T-helper 2 cell (primary cell): ENCODE measurements around the gene ARMC9.
A peak's percentile ranks its signal among the peaks of the same experiment; 100 is the strongest.
"Not testable (repeated sequence)": the region's sequence is repeated elsewhere in the genome, so short reads cannot be mapped to it uniquely, and the experiment has no call there.

Experiments
- DNase-seq, 5 experiments: peaks; one replicate each; pipeline versions ENCODE4 v3.0.0 to v3.0.0-alpha.2; 2012 to 2022

ARMC9 gene

DNA sequence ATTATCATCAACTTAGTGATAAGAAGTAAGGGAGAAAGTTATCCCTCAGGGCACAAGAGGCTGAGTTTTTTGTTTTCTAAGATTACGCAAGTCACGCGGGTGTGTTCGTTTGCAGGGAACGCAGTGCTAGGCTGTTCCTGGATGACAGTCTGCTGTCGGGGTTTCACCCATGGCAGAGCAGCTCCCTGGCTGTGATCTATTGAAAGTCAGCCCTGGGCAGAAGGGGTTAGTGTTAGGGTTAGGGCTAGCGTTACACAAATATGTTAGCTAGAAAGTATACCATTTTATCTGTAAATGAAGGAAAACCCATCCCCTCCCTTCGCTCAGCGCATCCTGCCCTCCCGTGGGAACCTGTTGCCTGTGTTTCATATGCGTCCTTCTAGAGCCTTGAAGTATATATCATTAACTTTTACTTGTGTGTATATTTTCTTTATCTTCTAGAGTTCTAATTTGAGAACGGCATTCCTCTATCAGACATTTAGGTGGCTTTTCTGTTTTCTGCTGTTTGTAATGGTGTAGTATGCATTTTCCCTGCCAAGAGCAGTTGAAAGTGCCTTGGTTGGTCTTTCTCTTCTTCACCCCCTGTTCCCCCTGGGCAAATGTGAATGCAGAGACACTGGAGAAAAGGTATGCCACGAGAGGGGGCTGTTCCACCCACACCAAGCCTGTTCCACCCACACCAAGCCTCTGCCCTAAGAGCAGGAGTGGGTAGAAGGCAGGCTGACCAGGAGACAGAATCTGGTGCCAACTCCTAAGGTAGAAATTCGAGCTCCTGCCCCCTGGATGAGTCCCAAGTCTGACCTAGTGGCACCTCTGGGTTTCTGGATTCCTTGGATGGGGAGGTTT is 47.0 kb downstream of the ARMC9 start:
- peak in 1 of 5 experiments; percentile 13 for DNase-seq

DNA sequence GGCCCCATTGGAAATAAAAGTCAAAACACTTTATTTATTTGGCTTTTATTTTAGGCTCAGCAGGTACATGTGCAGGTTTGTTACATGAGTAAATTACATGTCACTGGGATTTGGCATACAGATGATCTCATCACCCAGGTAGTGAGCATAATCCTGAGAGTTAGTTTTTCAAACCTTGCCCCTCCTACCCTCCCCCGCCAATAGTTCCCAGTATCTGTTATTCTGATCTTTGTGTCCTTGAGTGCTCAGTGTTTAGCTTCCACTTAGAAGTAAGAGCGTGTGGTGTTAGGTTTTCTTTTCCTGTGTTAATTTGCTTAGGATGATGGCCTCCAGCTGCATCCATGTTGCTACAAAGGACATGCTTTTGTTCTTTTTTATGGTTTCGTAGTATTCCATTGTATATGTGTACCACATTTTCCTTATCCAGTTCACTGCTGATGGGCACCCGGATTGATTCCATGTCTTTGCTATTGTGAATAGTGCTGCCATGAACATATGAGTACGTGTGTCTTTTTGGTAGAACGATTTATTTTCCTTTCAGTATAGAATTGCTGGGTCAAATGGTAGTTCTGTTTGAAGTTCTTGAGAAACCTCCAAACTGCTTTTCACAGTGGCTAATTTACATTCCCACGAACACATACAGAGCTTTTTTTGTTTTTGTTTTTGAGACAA is 47.9 kb downstream of the ARMC9 start:
- DNase-seq: no peak

DNA sequence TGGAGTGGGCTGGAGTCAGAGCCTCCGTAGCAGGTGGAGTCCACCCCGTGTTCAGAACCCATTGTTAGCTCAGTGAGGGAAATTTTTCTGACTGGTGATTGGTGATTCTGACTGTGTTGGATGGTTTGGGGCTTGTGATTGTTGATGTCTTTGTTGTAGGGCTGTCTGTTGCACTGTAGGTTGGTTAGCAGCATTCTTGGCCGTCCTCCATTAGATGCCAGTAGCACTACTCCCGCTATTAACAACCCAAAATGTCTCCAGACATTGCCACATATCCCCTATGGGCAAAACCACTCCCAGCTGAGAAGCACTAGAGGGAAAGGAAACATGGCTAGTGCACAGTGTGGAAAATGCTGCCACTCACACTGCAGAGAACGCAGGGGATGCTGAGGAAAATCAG is 51.7 kb downstream of the ARMC9 start:
- DNase-seq: no peak

DNA sequence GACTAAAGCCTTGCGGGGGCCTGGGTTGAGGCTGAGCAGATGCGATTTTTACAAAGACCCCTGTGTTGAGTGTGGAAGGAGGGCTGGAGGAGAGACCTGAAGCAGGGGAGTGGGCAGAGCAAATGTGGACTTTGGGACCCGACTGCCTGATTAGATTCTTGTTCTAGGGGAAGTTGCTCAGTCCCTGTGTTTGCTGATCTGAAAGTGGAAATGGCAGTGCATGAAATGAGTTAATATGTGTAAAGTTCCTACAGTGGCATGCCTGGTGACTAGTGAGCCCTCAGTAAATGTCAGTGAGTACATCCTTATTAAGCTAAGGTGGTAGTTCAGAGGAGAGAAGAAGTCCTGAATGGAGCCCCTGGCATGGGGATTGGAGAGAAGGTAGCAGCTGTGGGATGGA is 52.3 kb downstream of the ARMC9 start:
- no peak for DNase-seq

DNA sequence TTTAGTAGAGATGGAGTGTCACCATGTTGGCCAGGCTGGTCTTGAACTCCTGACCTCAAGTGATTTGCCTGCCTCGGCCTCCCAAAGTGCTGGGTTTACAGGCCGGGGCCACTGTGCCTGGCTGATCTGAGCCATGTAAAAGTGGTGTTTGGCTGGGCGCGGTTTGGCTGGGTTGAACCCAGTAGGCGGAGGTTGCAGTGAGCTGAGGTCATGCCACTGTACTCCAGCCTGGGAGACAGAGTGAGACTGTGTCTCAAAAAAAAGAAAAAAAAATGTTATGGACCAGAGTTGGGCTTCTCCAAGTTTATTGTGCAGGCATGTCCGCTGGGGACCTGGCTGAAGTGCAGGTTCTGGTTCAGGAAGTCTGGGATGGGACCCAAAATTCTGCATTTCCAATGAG is 54.9 kb downstream of the ARMC9 start:
- not testable (repeated sequence) for DNase-seq

DNA sequence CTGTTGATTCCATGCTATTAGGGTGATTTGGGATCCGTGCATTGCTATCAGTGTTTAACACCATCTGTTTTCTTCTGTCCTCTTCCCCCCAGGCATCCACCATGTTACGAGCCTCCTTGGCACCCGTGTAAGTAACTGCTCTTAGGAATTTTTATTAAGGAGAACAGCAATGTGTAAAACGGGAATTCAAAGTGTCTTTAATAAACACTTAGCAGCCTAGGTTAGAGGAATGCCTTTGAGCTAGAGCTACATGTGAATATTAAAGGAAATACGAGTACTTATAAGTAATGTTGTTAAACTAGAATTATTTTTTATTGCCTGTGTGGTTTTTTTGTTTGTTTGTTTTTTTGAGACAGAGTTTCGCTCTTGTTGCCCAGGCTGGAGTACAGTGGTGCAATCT is 58.1 kb downstream of the ARMC9 start:
- DNase-seq: no peak

DNA sequence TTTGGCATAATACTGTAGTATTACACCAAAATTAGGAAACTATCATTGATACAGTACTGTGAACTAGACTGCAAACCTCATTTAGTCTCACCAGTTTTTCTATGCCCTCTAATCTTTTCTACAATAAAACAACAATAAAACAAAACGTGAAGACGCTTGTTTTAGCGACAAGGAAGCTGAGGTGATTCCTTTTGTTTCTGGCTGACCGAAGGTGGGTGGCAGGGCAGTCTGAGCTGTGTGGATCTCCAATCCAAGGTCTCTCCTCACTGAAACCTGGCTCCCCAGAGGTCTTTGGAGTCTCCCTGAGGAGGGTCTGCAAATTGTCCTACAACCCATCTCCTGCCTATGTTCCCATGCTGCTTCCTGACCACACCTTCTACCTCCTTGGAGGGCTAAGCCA is 59.3 kb downstream of the ARMC9 start:
- no peak for DNase-seq

DNA sequence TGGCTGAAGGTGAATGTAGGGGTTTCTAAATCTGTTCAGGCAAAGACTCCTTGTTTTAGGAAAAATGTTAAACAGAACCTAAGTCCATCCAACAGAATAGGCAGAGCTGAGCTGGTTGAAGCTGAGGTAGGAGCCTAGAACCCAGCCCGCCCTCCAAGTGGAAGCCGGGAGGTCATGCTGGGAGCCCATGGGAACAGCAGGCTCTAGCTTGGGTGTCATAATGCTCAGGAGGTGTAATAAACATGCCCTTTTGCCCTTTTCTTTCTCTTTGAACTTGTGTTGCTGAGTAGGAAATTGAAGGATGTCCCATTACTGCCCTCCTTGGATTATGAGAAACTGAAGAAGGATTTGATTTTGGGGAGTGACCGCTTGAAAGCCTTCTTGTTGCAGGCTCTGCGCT is 60.3 kb downstream of the ARMC9 start:
- DNase-seq: no peak

DNA sequence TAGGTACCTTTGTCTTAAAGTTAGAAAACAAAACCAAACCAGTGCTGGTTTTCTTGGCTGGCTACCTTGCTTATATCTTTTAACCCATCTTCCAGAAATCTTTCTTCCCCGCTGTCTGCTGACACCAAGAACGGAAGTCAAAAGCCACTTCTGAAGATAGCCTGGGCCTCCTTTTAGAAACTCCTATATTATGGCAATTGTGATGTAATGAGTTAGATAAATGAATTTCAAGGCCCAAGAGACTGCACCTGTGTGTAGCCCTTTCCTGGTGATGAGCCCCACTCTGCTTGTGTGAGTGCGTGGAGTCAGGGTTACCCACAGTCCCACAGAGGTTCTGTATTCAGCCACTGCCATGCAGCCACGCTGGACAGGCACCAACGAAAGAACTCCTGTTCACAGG is 60.7 kb downstream of the ARMC9 start:
- peak in 1 of 5 experiments; percentile 26 for DNase-seq

DNA sequence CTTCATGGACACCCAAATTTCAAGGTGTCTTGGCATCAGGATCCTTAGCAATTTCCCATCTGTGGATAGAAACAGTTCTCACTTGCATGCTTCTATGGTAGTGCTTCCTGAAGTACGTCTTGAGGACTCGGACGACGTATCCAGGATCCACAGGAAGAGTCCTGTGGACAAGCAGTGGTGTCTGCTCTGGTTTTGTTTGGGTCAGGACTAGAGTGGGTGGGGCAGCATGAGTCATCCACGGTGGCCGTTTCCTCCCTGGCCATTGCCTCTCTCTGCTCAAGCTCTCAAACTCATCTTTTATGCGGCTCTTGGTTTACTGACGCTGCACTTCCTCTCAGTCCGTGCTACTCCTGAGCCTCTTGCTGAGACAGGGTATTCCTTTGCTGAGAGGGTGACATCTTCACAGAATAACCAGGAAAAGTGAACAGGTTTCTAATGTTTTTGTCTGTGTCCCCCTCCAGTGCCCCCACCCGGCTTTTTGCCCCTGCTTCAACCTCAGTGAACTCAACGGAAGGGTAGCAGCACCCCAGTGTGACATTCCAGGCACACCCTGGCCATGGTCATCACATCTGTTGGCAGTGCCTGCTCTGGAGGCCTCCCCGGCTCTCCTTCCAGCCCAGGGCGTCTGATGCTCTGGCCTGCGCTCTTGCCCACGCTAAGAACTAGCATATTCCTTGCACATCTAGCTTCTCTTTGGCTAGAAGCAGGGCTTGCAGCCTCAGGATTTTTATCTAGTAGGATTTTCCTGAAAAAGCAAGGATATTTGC is 62.2 kb downstream of the ARMC9 start:
- DNase-seq: no peak

DNA sequence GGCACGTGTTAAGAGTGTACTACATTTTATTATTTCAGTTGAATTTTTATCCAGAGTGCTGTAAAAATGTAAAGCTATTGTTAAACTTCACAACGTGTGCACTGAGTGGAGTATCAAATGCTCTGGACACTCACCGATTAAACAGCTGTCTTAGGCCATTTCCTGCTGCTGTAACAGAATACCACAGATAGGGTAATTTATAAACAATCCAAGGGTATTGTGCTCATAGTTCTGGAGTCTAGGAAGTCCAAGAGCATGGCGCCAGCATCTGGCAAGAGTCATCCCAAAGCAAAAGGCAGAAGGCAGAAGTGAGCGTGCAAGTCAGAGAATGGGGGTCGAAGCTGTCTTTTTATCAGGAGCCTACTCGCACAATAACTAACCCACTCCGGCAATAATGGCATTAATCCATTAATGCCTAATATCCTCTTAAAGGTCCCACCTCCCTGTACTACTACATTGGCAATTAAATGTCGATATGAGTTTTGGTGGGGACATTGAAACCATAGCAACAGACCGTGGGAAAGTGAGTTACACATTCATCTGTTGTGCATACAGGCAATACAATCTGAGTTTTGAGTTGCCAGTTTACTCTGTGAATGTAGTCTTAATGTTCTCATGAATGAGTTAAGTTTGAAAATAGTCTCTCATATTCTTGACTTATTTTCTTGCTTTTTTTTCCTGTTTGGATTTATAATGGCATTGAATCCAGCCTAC is 64.8 kb downstream of the ARMC9 start:
- DNase-seq: no peak

DNA sequence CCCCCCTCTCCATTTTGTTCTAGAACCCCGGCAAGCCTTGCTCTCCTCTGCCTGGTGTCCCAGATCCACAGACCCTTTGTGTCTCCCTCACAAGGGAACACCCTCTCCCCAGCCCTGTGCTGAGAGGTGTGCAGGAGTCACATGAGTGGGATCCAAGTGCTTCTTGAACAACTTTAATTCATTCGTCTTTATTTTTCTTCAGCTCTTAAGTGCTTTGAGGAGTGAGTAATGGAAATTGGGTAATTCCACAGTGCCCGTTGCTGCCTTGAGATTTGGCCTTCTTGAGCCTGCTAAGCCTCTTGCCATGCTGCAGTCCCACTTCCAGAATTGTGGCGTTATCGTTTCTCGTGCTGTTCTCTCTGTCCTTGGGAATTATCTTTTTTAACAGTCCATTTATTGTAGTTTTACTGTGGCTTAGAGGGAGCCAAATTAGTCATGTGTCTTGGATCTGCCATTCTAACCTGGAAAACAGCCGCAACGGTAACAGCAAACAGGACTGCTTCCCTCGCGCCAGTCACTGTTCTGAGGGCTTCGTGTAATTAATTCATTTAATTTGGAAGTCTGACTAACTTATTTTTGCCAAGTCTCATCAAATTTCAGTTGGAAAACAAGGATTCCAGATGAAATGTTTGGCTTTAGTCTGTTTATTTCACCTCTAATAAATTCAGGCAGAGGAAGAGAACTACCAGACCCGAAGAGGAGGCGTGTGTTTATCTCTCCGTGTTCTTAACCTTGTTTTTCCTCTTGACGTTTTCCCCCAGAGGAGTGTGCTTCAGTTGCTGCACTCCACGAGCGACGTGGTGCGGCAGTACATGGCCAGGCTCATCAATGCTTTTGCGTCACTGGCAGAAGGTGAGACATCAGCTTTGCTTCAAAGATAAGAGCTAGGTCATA is 72.0 kb downstream of the ARMC9 start:
- DNase-seq: no peak

DNA sequence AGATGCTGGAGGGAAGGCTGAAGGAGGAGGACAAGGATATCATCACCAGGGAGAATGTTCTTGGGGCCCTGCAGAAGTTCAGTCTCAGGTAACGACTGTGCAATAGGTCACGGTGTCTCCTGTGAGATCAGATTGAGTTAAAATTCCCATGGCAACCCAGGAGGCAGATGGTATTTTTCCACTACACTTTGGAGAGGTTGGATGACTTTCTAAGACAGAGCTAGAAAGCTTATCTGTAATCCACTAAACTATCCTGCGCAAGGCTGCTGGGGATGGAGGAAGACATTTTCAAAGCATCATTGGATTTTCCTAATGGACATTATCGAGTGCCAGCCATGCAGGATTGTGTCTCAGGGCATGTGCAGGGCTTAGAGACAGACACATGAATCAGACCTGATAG is 74.6 kb downstream of the ARMC9 start:
- DNase-seq: no peak

DNA sequence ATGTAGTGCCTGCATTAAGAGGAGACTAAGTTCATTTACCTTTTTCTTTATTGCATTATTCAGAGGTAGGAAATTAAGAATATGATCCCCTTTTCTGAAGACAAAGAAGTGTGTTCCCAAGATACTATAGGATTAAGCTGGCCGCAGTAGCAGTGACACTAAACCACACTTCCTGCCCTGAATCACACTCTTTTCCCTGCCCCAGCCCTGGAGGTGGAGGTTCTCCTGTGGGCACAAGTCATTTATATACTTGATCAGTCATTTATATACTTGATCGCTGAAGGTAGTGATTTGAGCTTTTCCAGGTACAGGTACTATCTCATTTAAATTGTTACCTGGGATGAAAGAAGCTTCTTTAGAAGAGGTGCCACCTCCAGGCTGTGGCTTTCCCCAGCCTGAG is 78.6 kb downstream of the ARMC9 start:
- peak in 1 of 5 experiments; percentile 26 for DNase-seq

DNA sequence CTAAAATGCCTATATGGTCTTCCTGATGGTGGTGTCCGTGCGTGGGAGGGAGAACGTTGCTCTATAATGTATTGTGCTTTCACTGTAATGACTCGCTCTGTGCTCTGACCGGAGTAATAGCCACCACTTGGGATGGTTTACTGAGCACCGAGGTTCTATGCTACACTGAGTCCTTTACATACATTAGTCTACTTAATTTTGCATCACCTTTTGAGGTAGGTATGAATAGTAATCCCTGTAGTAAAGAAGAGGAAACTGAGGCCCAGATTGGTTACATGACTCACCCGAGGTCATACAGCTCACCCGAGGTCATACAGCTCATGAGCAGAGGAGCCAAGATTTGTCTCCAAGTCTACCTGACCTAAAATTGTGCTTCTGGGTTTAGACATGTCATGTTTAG is 79.5 kb downstream of the ARMC9 start:
- DNase-seq: no peak

DNA sequence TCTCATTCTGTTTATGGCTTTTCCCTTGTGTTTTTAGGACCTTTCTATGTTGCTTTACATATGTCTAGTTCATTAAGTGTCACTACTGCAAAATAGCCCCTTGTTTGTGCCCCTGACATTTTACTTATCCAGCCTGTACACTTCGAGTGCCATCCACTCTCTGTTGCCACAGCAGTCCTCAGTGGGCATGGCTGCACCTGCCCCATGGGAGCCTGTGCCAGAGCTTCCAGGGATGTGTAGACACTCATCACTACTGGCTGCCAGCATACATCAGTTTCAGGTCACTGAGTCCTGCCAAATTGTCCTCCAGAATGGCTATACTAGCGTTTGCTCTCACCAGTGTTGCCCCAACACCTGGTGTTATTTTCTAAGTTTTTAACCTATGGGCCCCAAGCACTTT is 80.4 kb downstream of the ARMC9 start:
- DNase-seq: no peak

DNA sequence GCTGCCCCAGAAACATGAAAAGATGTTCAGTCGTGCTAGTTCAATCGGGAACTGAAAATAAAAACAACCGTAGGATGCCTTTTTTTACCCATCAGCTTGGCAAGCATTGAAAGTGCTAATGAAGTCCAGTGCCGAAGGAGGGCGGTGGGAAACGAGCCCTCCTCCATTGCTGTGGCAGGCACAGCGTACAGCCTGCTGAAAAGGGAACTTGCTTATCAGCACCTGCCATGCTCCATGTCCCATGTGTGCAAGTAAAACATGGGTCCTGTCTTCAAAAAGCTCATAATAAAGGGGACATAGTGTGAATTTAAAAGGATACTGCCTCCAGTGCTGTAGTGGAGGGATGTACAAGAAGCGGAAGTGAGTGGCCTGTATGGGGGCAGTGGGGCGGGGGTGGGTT is 82.4 kb downstream of the ARMC9 start:
- no peak for DNase-seq

DNA sequence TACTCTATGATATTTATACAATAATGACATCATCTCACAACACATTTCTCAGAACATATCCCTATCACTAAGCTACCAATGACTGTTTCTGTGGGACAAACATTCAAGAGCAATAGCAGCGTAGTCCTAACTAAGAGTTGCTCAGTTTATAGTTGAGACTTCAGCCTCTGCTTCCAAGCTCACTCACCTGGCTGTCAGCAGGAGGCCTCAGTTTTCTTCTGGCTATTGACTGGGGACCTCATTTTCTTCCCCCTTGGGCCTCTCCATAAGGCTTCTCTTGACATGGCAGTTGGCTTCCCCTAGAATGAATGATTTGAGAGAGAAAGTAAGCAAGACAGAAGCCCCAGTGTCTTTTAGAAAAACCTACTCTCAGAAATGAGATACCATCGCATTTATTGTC is 85.9 kb downstream of the ARMC9 start:
- DNase-seq: no peak

DNA sequence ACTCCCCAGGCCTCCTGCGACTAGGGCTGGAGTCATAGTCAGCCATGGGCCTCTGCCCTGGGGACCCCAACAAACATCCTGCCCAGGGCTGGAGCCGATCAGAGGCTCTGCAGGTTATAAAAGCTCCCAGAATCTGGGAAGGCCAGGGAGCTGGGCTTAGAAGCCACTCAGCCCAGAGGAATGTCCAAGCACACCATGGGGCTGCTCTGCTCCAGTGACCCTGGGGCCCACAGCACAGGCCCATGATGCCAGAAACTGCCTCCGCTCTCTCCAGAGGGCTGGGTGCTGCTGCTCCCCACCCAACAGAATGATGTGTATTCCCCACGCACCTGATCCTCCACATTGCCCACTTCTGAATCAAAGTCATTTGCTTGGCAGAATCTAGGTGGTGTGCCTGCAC is 88.5 kb downstream of the ARMC9 start:
- no peak for DNase-seq

DNA sequence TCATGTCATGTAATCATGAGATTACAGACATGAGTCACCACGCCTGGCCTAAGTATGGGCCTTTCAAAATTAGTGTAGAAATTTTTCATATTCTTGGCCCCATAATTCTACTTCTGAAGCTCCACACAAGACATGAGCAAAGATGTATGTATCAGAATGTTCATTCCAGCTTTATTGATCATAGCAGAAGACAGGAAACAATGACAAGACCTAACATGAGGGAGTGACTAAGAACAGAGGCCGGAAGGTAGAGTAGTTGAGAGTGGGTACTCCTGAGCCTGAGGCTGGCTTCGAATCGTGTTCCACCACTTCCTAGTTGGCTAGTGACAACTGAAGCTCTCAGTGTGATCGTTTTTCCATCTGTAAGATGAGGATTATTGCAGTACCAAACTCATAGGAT is 89.3 kb downstream of the ARMC9 start:
- no peak for DNase-seq

DNA sequence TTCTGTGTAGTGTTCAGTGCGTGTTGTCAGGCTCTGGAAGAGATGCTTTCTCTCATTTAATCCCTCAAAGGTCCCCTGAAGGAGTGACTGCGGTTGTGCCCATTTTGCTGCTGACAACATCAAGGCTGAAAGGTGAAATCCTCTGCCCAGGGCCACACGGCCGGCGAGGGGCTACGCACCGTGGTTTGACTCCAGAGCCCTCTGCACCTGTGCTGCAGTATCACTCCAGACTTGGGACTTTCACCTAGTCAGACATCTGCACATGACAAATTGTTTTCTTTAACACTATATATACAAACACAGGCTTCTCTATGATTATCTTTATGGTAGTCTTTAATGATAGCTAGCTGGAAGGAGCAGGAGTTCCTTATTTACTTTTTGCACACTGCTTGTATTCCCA is 90.2 kb downstream of the ARMC9 start:
- no peak for DNase-seq
